ENCODE results near the gene HOXA3.

Gene HOXA3

GRCh38 chr7:27151931-27152815, at the start of gene HOXA3:
TSS of gene HOXA3 (minus strand) at chr7:27152583. CDS start at chr7:27110640, 41,943 bp downstream.
- no peak for DNase-seq

GRCh38 chr7:27201580-27202017, 49.2 kb upstream of the HOXA3 start:
- DNase-seq, result no peak

GRCh38 chr7:27200761-27201579, 48.6 kb upstream of the HOXA3 start:
- no peak for DNase-seq

- DNase-seq, result no peak
Measured at GRCh38 chr7:27199849-27200760, 47.7 kb upstream of the HOXA3 start, which contains the start of gene HOXA13. TSS of gene HOXA13 (minus strand) at chr7:27200091. CDS start at chr7:27200077, 14 bp downstream.

GRCh38 chr7:27198871-27199801, 46.8 kb upstream of the HOXA3 start:
- DNase-seq, result no peak

- no peak for DNase-seq
Measured at GRCh38 chr7:27198138-27198841, 45.9 kb upstream of the HOXA3 start.

- no peak for DNase-seq
Measured at GRCh38 chr7:27197137-27198042, 45.0 kb upstream of the HOXA3 start.

GRCh38 chr7:27196287-27196767, 43.9 kb upstream of the HOXA3 start:
- DNase-seq, result peak; percentile 74

GRCh38 chr7:27194686-27195379, 42.5 kb upstream of the HOXA3 start:
- no peak for DNase-seq

- DNase-seq, result no peak
Measured at GRCh38 chr7:27194002-27194352, 41.6 kb upstream of the HOXA3 start.

GRCh38 chr7:27193335-27194001, 41.1 kb upstream of the HOXA3 start:
- DNase-seq, result no peak

GRCh38 chr7:27192546-27193334, 40.4 kb upstream of the HOXA3 start:
- DNase-seq, result no peak

- no peak for DNase-seq
Measured at GRCh38 chr7:27191833-27192545, 39.6 kb upstream of the HOXA3 start.

- DNase-seq, result no peak
Measured at GRCh38 chr7:27191161-27191731, 38.9 kb upstream of the HOXA3 start.

GRCh38 chr7:27189997-27190748, 37.8 kb upstream of the HOXA3 start:
- no peak for DNase-seq

Measured in OCI-M1 (cell line).